SK-N-SH treated with all-trans-retinoic acid at 6 μM for 48 hours (cell line): ENCODE measurements around the gene OXSR1.

Experiments
- BACH2 ChIP-seq: fragments of 250-450 bp; sonication (Bioruptor Pico); IDR thresholded peaks from 2 replicates; pipeline ENCODE4 v1.9.0; 2021; ENCODE audit warnings: mild to moderate bottlenecking, borderline replicate concordance
- CREB5 ChIP-seq: fragments of 250-450 bp; sonication (Bioruptor Pico); IDR thresholded peaks from 2 replicates; pipeline ENCODE4 v1.5.1; 2020; ENCODE audit warnings: low read depth, mild to moderate bottlenecking, moderate library complexity
- CSDC2 ChIP-seq: fragments of 250-450 bp; sonication (Bioruptor Pico); IDR thresholded peaks from 2 replicates; pipeline ENCODE4 v1.5.0; 2020; ENCODE audit warnings: mild to moderate bottlenecking, moderate library complexity
- CSRNP3 ChIP-seq: fragments of 250-450 bp; sonication (Bioruptor Pico); IDR thresholded peaks from 2 replicates; pipeline ENCODE4 v1.5.1; 2021; ENCODE audit warnings: mild to moderate bottlenecking, moderate library complexity
- GLIS3 ChIP-seq: fragments of 250-450 bp; sonication (Bioruptor Pico); IDR thresholded peaks from 2 replicates; pipeline ENCODE4 v1.5.0; 2020; ENCODE audit warnings: mild to moderate bottlenecking, moderate library complexity
- PPARA ChIP-seq: fragments of 250-450 bp; sonication (Bioruptor Pico); IDR thresholded peaks from 2 replicates; pipeline ENCODE4 v1.5.0; 2020; ENCODE audit warnings: mild to moderate bottlenecking, borderline replicate concordance
- SNAI2 ChIP-seq: fragments of 250-450 bp; sonication (Bioruptor Pico); IDR thresholded peaks from 2 replicates; pipeline ENCODE4 v1.5.0; 2020; ENCODE audit warnings: mild to moderate bottlenecking, moderate library complexity
- TSHZ2 ChIP-seq: fragments of 250-450 bp; sonication (Bioruptor Pico); IDR thresholded peaks from 2 replicates; pipeline ENCODE4 v1.5.0; 2020; ENCODE audit warnings: mild to moderate bottlenecking, moderate library complexity
- ZFP3 ChIP-seq: fragments of 250-450 bp; sonication (Bioruptor Pico); IDR thresholded peaks from 2 replicates; pipeline ENCODE4 v1.5.0; 2020; ENCODE audit warnings: mild to moderate bottlenecking, moderate library complexity
- ZFP30 ChIP-seq: fragments of 450-650 bp; formaldehyde crosslinking; IDR thresholded peaks from 2 replicates; pipeline ENCODE4 v1.5.0; 2022; ENCODE audit warnings: mild to moderate bottlenecking, moderate library complexity
- TF ChIP-seq, protein P1 (sequence below): fragments of 250-450 bp; sonication (Bioruptor Pico); IDR thresholded peaks from 2 replicates; pipeline ENCODE4 v1.8.0; 2020; ENCODE audit warnings: mild to moderate bottlenecking, moderate library complexity, borderline replicate concordance
- TF ChIP-seq, protein P2 (sequence below): fragments of 250-450 bp; sonication (Bioruptor Pico); IDR thresholded peaks from 2 replicates; pipeline ENCODE4 v1.8.0; 2021; ENCODE audit warnings: low read depth, mild to moderate bottlenecking, moderate library complexity, borderline replicate concordance

GRCh38 chr3:38133557-38134405, 31.6 kb upstream of the OXSR1 start:
- TF ChIP-seq CSRNP3 (CRISPR knock-in tag) (no peak), GLIS3 (CRISPR knock-in tag) (no peak), PPARA (CRISPR knock-in tag) (no peak), ZFP30 (CRISPR knock-in tag) (no peak), SNAI2 (CRISPR knock-in tag) (no peak), BACH2 (no peak), TSHZ2 (no peak), CSDC2 (CRISPR knock-in tag) (no peak), CREB5 (CRISPR knock-in tag) (no peak), ZFP3 (CRISPR knock-in tag) (no peak)
- TF ChIP-seq, protein P1, sequence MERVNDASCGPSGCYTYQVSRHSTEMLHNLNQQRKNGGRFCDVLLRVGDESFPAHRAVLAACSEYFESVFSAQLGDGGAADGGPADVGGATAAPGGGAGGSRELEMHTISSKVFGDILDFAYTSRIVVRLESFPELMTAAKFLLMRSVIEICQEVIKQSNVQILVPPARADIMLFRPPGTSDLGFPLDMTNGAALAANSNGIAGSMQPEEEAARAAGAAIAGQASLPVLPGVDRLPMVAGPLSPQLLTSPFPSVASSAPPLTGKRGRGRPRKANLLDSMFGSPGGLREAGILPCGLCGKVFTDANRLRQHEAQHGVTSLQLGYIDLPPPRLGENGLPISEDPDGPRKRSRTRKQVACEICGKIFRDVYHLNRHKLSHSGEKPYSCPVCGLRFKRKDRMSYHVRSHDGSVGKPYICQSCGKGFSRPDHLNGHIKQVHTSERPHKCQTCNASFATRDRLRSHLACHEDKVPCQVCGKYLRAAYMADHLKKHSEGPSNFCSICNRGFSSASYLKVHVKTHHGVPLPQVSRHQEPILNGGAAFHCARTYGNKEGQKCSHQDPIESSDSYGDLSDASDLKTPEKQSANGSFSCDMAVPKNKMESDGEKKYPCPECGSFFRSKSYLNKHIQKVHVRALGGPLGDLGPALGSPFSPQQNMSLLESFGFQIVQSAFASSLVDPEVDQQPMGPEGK (CRISPR knock-in tag): no peak
- TF ChIP-seq, protein P2, sequence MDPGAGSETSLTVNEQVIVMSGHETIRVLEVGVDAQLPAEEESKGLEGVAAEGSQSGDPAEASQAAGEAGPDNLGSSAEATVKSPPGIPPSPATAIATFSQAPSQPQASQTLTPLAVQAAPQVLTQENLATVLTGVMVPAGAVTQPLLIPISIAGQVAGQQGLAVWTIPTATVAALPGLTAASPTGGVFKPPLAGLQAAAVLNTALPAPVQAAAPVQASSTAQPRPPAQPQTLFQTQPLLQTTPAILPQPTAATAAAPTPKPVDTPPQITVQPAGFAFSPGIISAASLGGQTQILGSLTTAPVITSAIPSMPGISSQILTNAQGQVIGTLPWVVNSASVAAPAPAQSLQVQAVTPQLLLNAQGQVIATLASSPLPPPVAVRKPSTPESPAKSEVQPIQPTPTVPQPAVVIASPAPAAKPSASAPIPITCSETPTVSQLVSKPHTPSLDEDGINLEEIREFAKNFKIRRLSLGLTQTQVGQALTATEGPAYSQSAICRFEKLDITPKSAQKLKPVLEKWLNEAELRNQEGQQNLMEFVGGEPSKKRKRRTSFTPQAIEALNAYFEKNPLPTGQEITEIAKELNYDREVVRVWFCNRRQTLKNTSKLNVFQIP: no peak
